Measurements from ENCODE around the gene ANAPC1.
"Not testable (repeated sequence)": the region's sequence is repeated elsewhere in the genome, so short reads cannot be mapped to it uniquely, and the experiment has no call there.

ANAPC1 gene

GRCh38 chr2:111790633-111791032 lies 93.4 kb downstream of the ANAPC1 start:
- DNase-seq (ENCODE audit: low read depth, low spot score) = not testable (repeated sequence)

- DNase-seq (ENCODE audit: low read depth, low spot score) = not testable (repeated sequence)
Measured at GRCh38 chr2:111784081-111784480, 99.9 kb downstream of the ANAPC1 start.

DNA sequence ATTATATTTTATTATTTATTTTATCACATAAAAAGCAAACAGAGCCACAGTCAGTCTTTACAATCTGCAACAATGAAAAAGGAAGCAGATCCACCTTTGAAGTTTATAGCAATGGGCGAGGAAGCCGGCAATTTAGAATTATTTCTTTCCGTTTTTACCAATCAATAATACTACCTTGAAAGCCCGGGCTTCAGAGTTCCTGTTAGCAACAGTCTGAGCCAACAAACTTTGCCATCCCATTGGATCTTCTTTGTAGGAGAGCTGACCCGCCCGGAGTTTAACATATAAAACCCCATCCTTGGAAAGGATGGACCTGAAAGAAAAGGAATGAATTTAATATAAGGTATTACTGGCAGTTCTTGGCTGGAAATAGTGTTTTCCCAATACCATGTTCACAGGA lies 101.8 kb downstream of the ANAPC1 start:
- not testable (repeated sequence) for DNase-seq (ENCODE audit: low read depth, low spot score)

DNA sequence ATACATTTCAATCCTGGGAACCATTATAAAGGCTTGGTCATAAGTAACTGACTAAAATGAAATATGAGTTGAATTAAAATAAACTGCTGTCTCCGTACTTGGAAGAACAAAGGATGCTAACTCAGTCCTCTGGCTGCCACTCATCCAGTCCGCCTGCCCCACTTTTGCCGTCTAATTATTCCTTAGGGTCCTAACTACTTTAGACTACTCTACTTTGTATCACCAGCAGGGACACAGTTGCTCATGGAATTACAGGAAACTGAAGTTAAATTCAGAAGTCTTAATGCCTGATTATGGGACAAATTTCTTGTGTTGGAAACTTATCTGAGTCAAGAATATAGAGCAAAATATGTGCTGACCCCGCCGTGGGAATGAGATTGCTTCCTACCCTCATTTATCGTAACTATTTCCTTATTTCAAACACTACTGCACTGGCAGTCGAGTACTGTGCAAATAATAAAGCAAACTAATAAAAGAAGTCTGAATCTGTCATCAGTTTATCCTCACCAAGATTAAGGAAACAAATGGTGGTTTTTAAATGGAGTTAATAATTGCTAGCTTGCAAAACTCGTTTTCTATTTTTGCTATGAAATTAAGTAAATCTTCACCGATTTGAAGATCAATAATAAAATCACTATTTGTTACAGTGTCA lies 102.4 kb downstream of the ANAPC1 start:
- DNase-seq (ENCODE audit: low read depth, low spot score) = not testable (repeated sequence)

GRCh38 chr2:111777155-111777554 lies 106.8 kb downstream of the ANAPC1 start:
- not testable (repeated sequence) for DNase-seq (ENCODE audit: low read depth, low spot score)

DNA sequence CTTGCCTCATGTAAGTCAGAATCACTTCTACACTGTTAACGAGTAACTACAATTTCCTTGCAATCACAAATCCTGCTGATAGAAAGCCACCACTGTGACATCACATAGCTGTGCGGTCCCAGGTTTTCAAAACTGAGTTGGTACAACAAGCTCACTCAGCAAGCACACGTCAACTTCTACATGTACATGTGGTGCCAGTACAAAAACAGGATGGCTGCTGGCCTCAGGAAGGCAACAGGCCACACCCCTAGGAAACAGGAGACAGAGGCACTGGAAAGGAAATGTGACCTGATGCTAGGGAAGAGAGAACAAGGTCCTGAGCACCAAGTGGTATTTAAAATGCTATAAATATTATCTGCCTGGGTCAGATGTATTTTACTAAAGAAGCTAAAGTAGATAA lies 107.7 kb downstream of the ANAPC1 start:
- not testable (repeated sequence) for DNase-seq (ENCODE audit: low read depth, low spot score)

GRCh38 chr2:111772180-111772579 lies 111.8 kb downstream of the ANAPC1 start:
- not testable (repeated sequence) for DNase-seq (ENCODE audit: low read depth, low spot score)

- DNase-seq (ENCODE audit: low read depth, low spot score) = not testable (repeated sequence)
Measured at GRCh38 chr2:111770916-111771658, 112.9 kb downstream of the ANAPC1 start.

- DNase-seq (ENCODE audit: low read depth, low spot score) = not testable (repeated sequence)
Measured at GRCh38 chr2:111768266-111769190, 115.5 kb downstream of the ANAPC1 start.

GRCh38 chr2:111767087-111767486 lies 116.9 kb downstream of the ANAPC1 start:
- not testable (repeated sequence) for DNase-seq (ENCODE audit: low read depth, low spot score)

DNA sequence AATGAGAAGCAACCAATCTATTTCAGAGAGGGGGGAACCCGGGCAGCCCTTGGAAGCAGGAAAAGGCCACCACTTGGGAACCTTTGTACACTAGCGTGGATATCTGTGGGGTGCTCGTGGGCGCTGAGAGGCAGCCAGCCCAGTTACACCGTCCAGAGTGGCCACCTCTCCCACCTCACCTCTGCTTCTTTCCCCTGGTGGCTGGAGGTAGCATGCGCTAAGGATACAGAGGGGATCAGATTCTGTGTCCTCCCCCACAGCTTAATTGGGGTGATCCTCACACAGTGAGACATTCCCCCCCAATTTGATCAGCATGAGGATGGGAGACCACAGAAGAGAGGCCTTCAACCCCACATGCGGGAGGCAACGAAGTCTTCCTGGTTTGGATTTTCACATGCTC lies 117.7 kb downstream of the ANAPC1 start:
- not testable (repeated sequence) for DNase-seq (ENCODE audit: low read depth, low spot score)

DNA sequence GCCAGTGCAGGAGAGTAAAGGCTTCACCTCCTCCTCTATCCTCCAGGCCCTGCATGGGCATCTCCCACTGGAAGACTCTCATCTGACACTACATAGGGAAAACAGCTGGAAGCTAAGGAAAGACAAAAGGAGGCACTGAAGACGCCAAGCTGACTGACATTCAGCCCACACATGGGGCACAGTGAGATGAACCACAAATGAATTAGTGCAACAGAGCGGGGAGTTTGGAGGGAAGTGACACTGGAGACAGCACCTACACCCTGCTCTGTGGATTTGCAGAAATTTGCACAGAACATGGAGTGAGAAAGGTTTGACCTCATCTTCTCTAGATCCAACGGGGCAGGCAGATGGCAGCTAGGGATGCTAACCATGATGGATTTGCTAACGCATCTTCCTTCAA lies 119.8 kb downstream of the ANAPC1 start:
- DNase-seq (ENCODE audit: low read depth, low spot score) = not testable (repeated sequence)

- DNase-seq (ENCODE audit: low read depth, low spot score) = not testable (repeated sequence)
Measured at GRCh38 chr2:111760697-111761284, 123.2 kb downstream of the ANAPC1 start.

- DNase-seq (ENCODE audit: low read depth, low spot score) = not testable (repeated sequence)
Measured at GRCh38 chr2:111752533-111752932, 131.5 kb downstream of the ANAPC1 start.

DNA sequence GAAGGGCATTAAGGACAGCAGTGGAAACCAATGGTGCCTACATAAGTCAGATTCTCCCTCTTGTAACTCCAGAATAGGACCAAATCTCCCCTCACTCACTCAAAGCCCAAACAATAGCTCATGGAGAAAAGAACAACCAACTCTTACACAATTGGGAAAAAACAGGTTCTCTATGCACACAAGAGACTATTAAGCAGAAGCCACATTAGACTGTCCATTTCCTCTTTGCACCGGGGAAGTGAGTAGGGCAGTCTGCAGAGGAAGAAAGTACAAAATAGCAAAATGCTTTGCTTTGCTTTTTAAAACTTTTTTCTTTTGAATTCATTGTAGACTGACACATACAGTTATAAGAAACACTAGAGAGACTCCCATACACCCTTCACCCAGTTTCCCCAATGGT lies 133.4 kb downstream of the ANAPC1 start:
- DNase-seq (ENCODE audit: low read depth, low spot score) = not testable (repeated sequence)

DNA sequence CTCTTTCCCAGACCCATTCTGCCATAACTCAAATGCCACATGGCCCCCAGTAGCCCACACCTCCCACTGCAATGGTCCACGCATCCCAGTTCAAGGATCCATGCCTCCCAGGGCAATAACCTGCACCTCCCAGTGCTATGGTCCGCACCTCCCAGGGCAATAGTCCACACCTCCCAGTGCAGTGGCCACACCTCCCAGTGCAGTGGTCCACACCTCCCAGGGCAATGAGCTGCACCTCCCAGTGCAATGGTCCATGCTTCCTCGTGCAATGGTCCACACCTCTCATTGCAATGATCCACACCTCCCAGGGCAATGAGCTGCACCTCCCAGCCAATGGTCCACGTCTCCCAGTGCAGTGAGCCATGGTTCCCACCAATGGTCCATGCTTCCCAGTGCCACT lies 135.6 kb downstream of the ANAPC1 start:
- not testable (repeated sequence) for DNase-seq (ENCODE audit: low read depth, low spot score)

- not testable (repeated sequence) for DNase-seq (ENCODE audit: low read depth, low spot score)
Measured at GRCh38 chr2:111747410-111748115, 136.4 kb downstream of the ANAPC1 start.

- not testable (repeated sequence) for DNase-seq (ENCODE audit: low read depth, low spot score)
Measured at GRCh38 chr2:111744751-111745150, 139.2 kb downstream of the ANAPC1 start.

- not testable (repeated sequence) for DNase-seq (ENCODE audit: low read depth, low spot score)
Measured at GRCh38 chr2:111741517-111741916, 142.5 kb downstream of the ANAPC1 start.

GRCh38 chr2:111735838-111736721 lies 147.9 kb downstream of the ANAPC1 start:
- DNase-seq (ENCODE audit: low read depth, low spot score) = not testable (repeated sequence)
